ENCODE data around the gene AK8. TPM values are rescaled to one million over a fixed set of nuclear protein-coding genes. Genes with fewer than 3 reads are reported as not detected.

Gene AK8
- total and polyA plus RNA-seq, 2 donors from 2014 or later = 6.2 to 6.3 TPM

- Histone ChIP-seq H3K9ac (ENCODE audit: low read length in 3 of 3) (no peak overlapping the region), H3K4me1 (ENCODE audit: control insufficient read depth in 2 of 3, insufficient read depth in 2 of 3, low read depth in 1 of 3, low read length in 3 of 3) (no peaks in the 10 kb centered on the region), H3K27ac (ENCODE audit: low read depth in 2 of 2, low read length in 2 of 2) (no peak overlapping the region), H3K4me3 (ENCODE audit: low read length in 3 of 3) (no peak overlapping the region), H3K9me3 (ENCODE audit: control insufficient read depth in 2 of 3, insufficient read depth in 1 of 3, low read length in 3 of 3) (no peaks in the 10 kb centered on the region), H3K36me3 (ENCODE audit: control insufficient read depth in 2 of 3, insufficient read depth in 3 of 3, low read length in 3 of 3) (no peaks in the 10 kb centered on the region), H3K27me3 (ENCODE audit: control insufficient read depth, insufficient read depth, low read length) (no peaks in the 10 kb centered on the region)
- no peak for DNase-seq
- no peak for FAIRE-seq
- intact Hi-C loops (cut with DNase I) = no loop called here
- TF ChIP-seq CTCF (IDR thresholded peaks at IDR 0.05; ENCODE audit: borderline replicate concordance, extremely low read depth, insufficient read depth) = no peak
Observed at GRCh38 chr9:132801659-132802058, 76.4 kb downstream of the AK8 start.

GRCh38 chr9:132800038-132800648, 77.9 kb downstream of the AK8 start:
- no peak overlapping the region for H3K9ac ChIP-seq (ENCODE audit: low read length in 3 of 3)
- DNase-seq (peak; percentile 78 to 87 (median 82)), FAIRE-seq (no peak)
- no peaks in the 10 kb centered on the region for H3K9me3 ChIP-seq (ENCODE audit: control insufficient read depth in 2 of 3, insufficient read depth in 1 of 3, low read length in 3 of 3)
- H3K27ac ChIP-seq (ENCODE audit: low read depth in 2 of 2, low read length in 2 of 2) = no peak overlapping the region
- H3K4me3 ChIP-seq (ENCODE audit: low read length in 3 of 3) = no peak overlapping the region
- no peaks in the 10 kb centered on the region for H3K36me3 ChIP-seq (ENCODE audit: control insufficient read depth in 2 of 3, insufficient read depth in 3 of 3, low read length in 3 of 3)
- intact Hi-C loops (cut with DNase I) = no loop called here
- peak; percentile 95 for TF ChIP-seq CTCF (IDR thresholded peaks at IDR 0.05; ENCODE audit: borderline replicate concordance, extremely low read depth, insufficient read depth)
- no peaks in the 10 kb centered on the region for H3K27me3 ChIP-seq (ENCODE audit: control insufficient read depth, insufficient read depth, low read length)
- no peaks in the 10 kb centered on the region for H3K4me1 ChIP-seq (ENCODE audit: control insufficient read depth in 2 of 3, insufficient read depth in 2 of 3, low read depth in 1 of 3, low read length in 3 of 3)

GRCh38 chr9:132798817-132799790, 79.0 kb downstream of the AK8 start:
- DNase-seq (peak in 2 of 5 donors; percentile 54 to 65), FAIRE-seq (no peak)

More at GRCh38 chr9:132798817-132799790, 79.0 kb downstream of the AK8 start:
- H3K27ac ChIP-seq (ENCODE audit: low read depth in 2 of 2, low read length in 2 of 2) = no peak overlapping the region
- no peaks in the 10 kb centered on the region for H3K9me3 ChIP-seq (ENCODE audit: control insufficient read depth in 2 of 3, insufficient read depth in 1 of 3, low read length in 3 of 3)
- no peak overlapping the region for H3K9ac ChIP-seq (ENCODE audit: low read length in 3 of 3)
- intact Hi-C loops (cut with DNase I) = no loop called here
- no peaks in the 10 kb centered on the region for H3K4me1 ChIP-seq (ENCODE audit: control insufficient read depth in 2 of 3, insufficient read depth in 2 of 3, low read depth in 1 of 3, low read length in 3 of 3)
- TF ChIP-seq CTCF (IDR thresholded peaks at IDR 0.05; ENCODE audit: borderline replicate concordance, extremely low read depth, insufficient read depth) = no peak
- H3K4me3 ChIP-seq (ENCODE audit: low read length in 3 of 3) = no peak overlapping the region
- H3K27me3 ChIP-seq (ENCODE audit: control insufficient read depth, insufficient read depth, low read length) = no peaks in the 10 kb centered on the region
- no peaks in the 10 kb centered on the region for H3K36me3 ChIP-seq (ENCODE audit: control insufficient read depth in 2 of 3, insufficient read depth in 3 of 3, low read length in 3 of 3)
